ENCODE results near the gene BRD1.

BRD1 gene

DNA sequence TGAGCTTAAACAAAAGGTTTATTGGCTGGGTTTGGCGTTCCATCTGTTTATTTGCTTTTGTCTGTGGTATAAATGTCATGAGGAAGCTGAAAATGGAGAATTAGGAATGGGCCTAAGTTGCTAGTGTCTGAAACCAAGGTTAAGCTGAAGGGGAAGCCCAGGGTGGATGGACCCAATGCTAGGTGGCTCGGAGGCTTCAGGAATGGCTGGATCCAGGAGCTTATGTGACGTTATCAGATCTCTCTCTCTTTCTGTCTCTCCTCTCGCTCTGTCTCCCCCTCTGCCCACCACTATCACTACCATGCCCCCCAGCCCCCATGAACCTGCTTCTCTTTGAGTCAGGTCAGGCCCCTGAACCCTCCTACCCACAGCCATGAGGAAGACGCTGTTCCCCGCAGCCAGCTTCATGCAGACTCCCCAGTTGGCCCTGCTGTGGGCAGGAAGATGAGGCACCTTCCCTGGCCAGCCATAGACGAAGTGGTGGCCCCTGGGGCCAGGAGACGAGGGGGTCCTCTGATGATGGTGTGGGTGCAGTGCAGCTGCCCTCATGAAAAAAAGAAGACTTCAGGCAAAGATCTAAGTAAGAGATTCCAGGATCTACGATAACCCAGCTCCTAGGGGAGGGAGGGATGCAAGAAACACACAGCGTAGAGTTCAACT, 101.5 kb downstream of the BRD1 start:
- no peak for DNase-seq

DNA sequence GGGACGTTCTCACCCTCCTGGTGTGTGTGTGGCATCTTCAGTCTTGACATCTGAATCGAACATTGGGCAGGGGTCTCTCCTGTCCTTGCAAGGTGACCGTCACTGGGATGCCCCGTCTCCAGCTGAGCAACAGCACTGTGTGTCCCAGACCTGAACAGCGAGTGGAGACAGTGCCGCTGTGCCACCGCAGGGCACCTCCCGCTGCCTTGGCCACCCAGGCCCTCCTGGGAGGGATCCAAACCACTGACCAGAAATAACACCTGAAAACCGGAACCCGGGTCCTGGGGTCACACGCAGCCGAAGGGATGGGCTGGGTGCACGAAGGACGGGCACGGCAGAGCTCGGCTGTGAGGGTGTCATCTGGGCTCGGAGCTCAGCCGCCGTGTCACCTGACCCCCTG, 102.2 kb downstream of the BRD1 start:
- no peak for DNase-seq

DNA sequence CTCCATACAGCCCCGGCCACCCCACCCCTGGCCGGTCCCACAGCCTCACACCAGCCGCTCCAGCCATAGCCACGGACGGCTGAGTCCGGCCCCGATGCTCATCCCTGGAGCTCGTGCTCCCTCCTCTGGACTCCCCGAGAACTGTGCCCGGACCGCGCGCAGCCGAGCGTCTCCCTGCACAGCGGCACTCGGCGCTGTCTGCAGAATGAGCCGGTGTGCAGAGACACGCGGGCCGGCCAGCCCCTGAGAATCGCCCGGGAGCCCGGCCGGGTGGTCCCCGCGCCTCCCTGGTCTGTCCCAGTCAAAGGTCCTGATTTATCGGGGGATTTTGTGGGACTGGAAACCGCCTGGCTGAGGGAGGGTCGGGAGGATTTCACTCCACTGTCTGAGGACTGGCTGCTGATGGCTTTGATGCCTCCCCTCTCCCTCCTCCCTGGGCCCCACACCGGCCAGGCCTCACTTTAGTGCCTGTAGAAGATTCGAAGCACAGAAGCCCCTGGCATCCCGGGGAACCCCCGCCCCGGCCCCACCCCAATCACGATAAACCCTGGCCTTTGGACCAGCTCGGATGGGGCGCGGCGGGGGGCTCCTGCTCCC, 102.7 kb downstream of the BRD1 start:
- DNase-seq = peak; percentile 60

- peak; percentile 33 for DNase-seq
These were observed 103.4 kb downstream of the BRD1 start for GRCh38 chr22:49724030-49724892.

DNA sequence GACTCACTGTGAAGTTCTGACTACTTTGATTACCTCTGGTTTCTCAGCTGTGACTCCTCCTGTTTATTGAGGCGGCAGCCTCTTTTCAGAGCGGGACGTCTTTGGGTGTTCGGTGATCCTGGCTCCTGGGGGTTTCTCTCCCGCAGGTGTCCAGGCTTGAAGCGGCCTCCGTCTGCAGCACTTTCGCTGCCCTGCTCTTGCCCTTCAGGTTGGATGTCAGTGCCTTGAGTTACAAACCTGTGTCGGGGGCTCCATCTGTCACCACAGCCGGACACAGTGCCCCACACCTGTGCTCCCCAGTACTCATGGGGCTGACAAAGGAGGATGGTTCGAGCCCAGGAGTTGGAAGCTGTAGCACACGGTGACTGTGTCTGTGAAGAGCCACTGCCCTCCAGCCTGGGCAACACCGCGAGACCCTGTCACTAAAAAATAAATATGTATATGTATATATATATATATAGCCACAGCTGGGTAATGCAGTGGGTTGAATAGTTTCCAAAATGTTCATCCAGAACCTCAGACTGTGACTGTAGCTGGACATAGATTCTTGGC, 104.1 kb downstream of the BRD1 start:
- no peak for DNase-seq

Measured in DMS153 (cell line).